GM12878 (cell line): ENCODE measurements around the gene TMEM253. TPM values are rescaled to one million over a fixed set of nuclear protein-coding genes. Genes with fewer than 3 reads are reported as not detected.

ENCODE experiments used
- BHLHE40 ChIP-seq, 2 experiments: fragments of 450-650 bp in 1 of 2; IDR thresholded peaks; 2 replicates each; pipeline ENCODE4 v1.6.1; 2011 to 2017; ENCODE audit warnings: low read depth in 2 of 2, borderline replicate concordance in 1 of 2, improper control_type of control experiment in 1 of 2, low read length in 1 of 2, mild to moderate bottlenecking in 1 of 2
- CEBPB ChIP-seq, 2 experiments: fragments of 150-350 bp in 1 of 2; IDR thresholded peaks; 2 replicates each; pipeline ENCODE4 v1.6.1; 2012 to 2014; ENCODE audit warnings: low read depth in 2 of 2, low read length in 2 of 2, borderline replicate concordance in 1 of 2, inconsistent platforms in 1 of 2
- CHD2 ChIP-seq: IDR thresholded peaks from 2 replicates; pipeline ENCODE4 v1.6.1; 2011; ENCODE audit warnings: low read depth, low read length, improper control_type of control experiment, borderline replicate concordance
- MTA2 ChIP-seq: fragments of 450-650 bp; IDR thresholded peaks from 2 replicates; pipeline ENCODE4 v1.6.1; 2016; ENCODE audit warnings: low read depth, mild to moderate bottlenecking, moderate library complexity
- NFIC ChIP-seq: IDR thresholded peaks from 2 replicates; pipeline ENCODE4 v1.6.1; 2012; ENCODE audit warnings: low read depth, mild to moderate bottlenecking, inconsistent platforms, low read length, moderate library complexity
- RAD21 ChIP-seq: IDR thresholded peaks from 2 replicates; pipeline ENCODE4 v1.6.1; 2011; ENCODE audit warnings: mild to moderate bottlenecking, low read depth, low read length, moderate library complexity; ENCODE audit not compliant: insufficient read depth
- SMAD5 ChIP-seq: IDR thresholded peaks from 2 replicates; pipeline ENCODE4 v1.6.1; 2016; ENCODE audit warnings: antibody characterized with exemption, low read depth
- TCF7 ChIP-seq: IDR thresholded peaks from 2 replicates; pipeline ENCODE4 v1.6.1; 2014; ENCODE audit warnings: antibody characterized with exemption, borderline replicate concordance
- WRNIP1 ChIP-seq: IDR thresholded peaks from 2 replicates; pipeline ENCODE4 v1.6.1; 2011; ENCODE audit warnings: low read depth, low read length, improper control_type of control experiment, borderline replicate concordance
- polyA plus RNA-seq, 11 experiments: library from polyadenylated mRNA; depleted of rRNA in 4 of 11; unstranded in 6 of 11; stranded (reverse) in 5 of 11; fragments of >200 nt; fragmentation: Nextera tagmentation in 4 of 11; fragmentation: Illumina TruSeq in 1 of 11; extraction: Ambion mirVana in 4 of 11; extraction: Trizol in 1 of 11; gene quantifications; 1 replicate in 1 of 11; 2 replicates in 10 of 11; pipeline versions ENCODE4 v1.2.1 to v1.2.3, GENCODE V29; 2011 to 2016; ENCODE audit warnings: inconsistent platforms in 2 of 11, missing spikeins in 2 of 11, low read depth in 1 of 11
- total RNA-seq, 4 experiments: library from RNA; depleted of rRNA in 3 of 4; stranded (reverse); fragments of >200 nt in 3 of 4; fragmentation: Illumina TruSeq in 1 of 4; extraction: Trizol in 1 of 4; gene quantifications; 2 replicates each; pipeline versions ENCODE4 v1.2.1 to v1.2.3, GENCODE V29; 2013 to 2021
- TF ChIP-seq, protein P1 (sequence below): IDR thresholded peaks from 2 replicates; pipeline ENCODE4 v1.6.1; 2012; ENCODE audit warnings: low read depth, low read length, improper control_type of control experiment
- TF ChIP-seq, protein P2 (sequence below): fragments of 450-650 bp; IDR thresholded peaks from 2 replicates; pipeline ENCODE4 v1.6.1; 2016; ENCODE audit warnings: mild to moderate bottlenecking
- TF ChIP-seq, protein P3 (sequence below): fragments of 450-650 bp; IDR thresholded peaks from 2 replicates; pipeline ENCODE4 v1.6.1; 2017; ENCODE audit warnings: mild to moderate bottlenecking, moderate library complexity
- TF ChIP-seq, protein P4 (sequence below): fragments of 450-650 bp; IDR thresholded peaks from 2 replicates; pipeline ENCODE4 v1.6.1; 2016; ENCODE audit warnings: mild to moderate bottlenecking
- TF ChIP-seq, protein P5 (sequence below): fragments of 450-650 bp; IDR thresholded peaks from 2 replicates; pipeline ENCODE4 v1.6.1; 2017; ENCODE audit warnings: borderline replicate concordance
- TF ChIP-seq, protein P6 (sequence below): fragments of 450-650 bp; IDR thresholded peaks from 2 replicates; pipeline ENCODE4 v1.6.1; 2016; ENCODE audit warnings: mild to moderate bottlenecking, moderate library complexity, borderline replicate concordance

TMEM253 gene
- total and polyA plus RNA-seq, 10 of the 15 experiments (the other 5 are each of a cell fraction or from before 2014, with no cell fraction given): 0.11 to 0.48 TPM; not detected in 8

DNA sequence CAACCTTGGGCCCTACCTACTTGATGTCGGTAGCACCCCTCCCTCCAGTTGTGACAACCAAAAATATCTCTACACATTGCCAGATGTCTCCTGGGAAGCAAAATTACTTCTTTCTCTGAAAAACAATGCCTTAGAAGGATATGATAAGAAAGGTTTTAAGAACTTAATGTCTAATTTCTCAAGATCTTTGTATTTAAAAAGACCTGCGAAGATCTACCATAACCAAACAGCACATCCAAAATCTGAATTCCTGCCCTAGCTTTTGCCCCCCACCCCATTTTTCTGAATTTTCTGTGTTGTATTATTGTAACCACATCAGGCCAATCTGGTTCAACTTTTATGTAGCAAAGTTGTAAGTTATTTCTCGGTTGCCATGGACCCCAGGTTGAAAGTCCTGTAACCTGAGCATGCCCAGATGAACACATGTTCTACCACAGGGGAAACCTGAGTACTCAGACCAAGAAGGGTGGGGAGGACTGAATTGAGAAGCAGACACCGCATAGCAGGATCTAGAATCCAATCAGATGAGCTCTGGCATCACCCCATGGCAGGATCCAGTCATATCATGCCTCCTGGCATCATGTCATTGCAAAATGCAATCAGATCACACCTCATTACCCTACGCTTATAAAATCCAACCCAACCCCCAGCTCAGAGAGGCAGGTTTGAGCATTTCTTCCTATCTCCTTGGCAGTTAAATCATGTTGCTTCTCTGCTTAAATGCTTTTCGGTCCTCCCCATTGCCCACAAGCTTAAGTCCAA is 8.7 kb downstream of the TMEM253 start (continued):
- TF ChIP-seq RAD21 (no peak), CHD2 (no peak), MTA2 (no peak), WRNIP1 (no peak), SMAD5 (no peak), BHLHE40 (IDR thresholded peaks at IDR 0.05; ENCODE audit: borderline replicate concordance in 1 of 2, low read depth in 2 of 2, low read length in 1 of 2) (peak in 1 of 2 experiments; percentile 8; a peak in 1 of 4 replicates), CEBPB (IDR thresholded peaks at IDR 0.05; ENCODE audit: borderline replicate concordance in 1 of 2, low read depth in 2 of 2, low read length in 2 of 2) (no peak), TCF7 (no peak), NFIC (peak; percentile 29; the same call in 1 of the 2 replicates)
- TF ChIP-seq, protein P1, sequence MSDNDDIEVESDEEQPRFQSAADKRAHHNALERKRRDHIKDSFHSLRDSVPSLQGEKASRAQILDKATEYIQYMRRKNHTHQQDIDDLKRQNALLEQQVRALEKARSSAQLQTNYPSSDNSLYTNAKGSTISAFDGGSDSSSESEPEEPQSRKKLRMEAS: no peak
- TF ChIP-seq, protein P2, sequence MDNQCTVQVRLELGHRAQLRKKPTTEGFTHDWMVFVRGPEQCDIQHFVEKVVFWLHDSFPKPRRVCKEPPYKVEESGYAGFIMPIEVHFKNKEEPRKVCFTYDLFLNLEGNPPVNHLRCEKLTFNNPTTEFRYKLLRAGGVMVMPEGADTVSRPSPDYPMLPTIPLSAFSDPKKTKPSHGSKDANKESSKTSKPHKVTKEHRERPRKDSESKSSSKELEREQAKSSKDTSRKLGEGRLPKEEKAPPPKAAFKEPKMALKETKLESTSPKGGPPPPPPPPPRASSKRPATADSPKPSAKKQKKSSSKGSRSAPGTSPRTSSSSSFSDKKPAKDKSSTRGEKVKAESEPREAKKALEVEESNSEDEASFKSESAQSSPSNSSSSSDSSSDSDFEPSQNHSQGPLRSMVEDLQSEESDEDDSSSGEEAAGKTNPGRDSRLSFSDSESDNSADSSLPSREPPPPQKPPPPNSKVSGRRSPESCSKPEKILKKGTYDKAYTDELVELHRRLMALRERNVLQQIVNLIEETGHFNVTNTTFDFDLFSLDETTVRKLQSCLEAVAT: no peak
- TF ChIP-seq, protein P3, sequence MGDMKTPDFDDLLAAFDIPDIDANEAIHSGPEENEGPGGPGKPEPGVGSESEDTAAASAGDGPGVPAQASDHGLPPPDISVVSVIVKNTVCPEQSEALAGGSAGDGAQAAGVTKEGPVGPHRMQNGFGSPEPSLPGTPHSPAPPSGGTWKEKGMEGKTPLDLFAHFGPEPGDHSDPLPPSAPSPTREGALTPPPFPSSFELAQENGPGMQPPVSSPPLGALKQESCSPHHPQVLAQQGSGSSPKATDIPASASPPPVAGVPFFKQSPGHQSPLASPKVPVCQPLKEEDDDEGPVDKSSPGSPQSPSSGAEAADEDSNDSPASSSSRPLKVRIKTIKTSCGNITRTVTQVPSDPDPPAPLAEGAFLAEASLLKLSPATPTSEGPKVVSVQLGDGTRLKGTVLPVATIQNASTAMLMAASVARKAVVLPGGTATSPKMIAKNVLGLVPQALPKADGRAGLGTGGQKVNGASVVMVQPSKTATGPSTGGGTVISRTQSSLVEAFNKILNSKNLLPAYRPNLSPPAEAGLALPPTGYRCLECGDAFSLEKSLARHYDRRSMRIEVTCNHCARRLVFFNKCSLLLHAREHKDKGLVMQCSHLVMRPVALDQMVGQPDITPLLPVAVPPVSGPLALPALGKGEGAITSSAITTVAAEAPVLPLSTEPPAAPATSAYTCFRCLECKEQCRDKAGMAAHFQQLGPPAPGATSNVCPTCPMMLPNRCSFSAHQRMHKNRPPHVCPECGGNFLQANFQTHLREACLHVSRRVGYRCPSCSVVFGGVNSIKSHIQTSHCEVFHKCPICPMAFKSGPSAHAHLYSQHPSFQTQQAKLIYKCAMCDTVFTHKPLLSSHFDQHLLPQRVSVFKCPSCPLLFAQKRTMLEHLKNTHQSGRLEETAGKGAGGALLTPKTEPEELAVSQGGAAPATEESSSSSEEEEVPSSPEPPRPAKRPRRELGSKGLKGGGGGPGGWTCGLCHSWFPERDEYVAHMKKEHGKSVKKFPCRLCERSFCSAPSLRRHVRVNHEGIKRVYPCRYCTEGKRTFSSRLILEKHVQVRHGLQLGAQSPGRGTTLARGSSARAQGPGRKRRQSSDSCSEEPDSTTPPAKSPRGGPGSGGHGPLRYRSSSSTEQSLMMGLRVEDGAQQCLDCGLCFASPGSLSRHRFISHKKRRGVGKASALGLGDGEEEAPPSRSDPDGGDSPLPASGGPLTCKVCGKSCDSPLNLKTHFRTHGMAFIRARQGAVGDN: no peak
- TF ChIP-seq, protein P4, sequence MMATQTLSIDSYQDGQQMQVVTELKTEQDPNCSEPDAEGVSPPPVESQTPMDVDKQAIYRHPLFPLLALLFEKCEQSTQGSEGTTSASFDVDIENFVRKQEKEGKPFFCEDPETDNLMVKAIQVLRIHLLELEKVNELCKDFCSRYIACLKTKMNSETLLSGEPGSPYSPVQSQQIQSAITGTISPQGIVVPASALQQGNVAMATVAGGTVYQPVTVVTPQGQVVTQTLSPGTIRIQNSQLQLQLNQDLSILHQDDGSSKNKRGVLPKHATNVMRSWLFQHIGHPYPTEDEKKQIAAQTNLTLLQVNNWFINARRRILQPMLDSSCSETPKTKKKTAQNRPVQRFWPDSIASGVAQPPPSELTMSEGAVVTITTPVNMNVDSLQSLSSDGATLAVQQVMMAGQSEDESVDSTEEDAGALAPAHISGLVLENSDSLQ: 0 out of 2 replicates have a peak, but pooled peaks have one; percentile 7
- TF ChIP-seq, protein P5, sequence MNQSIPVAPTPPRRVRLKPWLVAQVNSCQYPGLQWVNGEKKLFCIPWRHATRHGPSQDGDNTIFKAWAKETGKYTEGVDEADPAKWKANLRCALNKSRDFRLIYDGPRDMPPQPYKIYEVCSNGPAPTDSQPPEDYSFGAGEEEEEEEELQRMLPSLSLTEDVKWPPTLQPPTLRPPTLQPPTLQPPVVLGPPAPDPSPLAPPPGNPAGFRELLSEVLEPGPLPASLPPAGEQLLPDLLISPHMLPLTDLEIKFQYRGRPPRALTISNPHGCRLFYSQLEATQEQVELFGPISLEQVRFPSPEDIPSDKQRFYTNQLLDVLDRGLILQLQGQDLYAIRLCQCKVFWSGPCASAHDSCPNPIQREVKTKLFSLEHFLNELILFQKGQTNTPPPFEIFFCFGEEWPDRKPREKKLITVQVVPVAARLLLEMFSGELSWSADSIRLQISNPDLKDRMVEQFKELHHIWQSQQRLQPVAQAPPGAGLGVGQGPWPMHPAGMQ: no peak
- TF ChIP-seq, protein P6, sequence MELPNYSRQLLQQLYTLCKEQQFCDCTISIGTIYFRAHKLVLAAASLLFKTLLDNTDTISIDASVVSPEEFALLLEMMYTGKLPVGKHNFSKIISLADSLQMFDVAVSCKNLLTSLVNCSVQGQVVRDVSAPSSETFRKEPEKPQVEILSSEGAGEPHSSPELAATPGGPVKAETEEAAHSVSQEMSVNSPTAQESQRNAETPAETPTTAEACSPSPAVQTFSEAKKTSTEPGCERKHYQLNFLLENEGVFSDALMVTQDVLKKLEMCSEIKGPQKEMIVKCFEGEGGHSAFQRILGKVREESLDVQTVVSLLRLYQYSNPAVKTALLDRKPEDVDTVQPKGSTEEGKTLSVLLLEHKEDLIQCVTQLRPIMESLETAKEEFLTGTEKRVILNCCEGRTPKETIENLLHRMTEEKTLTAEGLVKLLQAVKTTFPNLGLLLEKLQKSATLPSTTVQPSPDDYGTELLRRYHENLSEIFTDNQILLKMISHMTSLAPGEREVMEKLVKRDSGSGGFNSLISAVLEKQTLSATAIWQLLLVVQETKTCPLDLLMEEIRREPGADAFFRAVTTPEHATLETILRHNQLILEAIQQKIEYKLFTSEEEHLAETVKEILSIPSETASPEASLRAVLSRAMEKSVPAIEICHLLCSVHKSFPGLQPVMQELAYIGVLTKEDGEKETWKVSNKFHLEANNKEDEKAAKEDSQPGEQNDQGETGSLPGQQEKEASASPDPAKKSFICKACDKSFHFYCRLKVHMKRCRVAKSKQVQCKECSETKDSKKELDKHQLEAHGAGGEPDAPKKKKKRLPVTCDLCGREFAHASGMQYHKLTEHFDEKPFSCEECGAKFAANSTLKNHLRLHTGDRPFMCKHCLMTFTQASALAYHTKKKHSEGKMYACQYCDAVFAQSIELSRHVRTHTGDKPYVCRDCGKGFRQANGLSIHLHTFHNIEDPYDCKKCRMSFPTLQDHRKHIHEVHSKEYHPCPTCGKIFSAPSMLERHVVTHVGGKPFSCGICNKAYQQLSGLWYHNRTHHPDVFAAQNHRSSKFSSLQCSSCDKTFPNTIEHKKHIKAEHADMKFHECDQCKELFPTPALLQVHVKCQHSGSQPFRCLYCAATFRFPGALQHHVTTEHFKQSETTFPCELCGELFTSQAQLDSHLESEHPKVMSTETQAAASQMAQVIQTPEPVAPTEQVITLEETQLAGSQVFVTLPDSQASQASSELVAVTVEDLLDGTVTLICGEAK: no peak
